Neural cell (in vitro differentiated cells): ENCODE measurements around the gene CPS1.

ENCODE experiments used
- EP300 ChIP-seq: fragments of 450-650 bp; conservative IDR thresholded peaks from 2 replicates; pipeline ENCODE4 v1.6.1; 2014; ENCODE audit warnings: antibody characterized with exemption, mild to moderate bottlenecking, moderate library complexity; ENCODE audit not compliant: poor library complexity, severe bottlenecking
- POLR2AphosphoS5 ChIP-seq: IDR thresholded peaks from 2 replicates; pipeline ENCODE4 v1.6.1; 2012
- RAD21 ChIP-seq: fragments of 450-650 bp; conservative IDR thresholded peaks from 2 replicates; pipeline ENCODE4 v1.6.1; 2014; ENCODE audit warnings: antibody characterized with exemption, mild to moderate bottlenecking, moderate library complexity
- SMC3 ChIP-seq: fragments of 450-650 bp; conservative IDR thresholded peaks from 2 replicates; pipeline ENCODE4 v1.6.1; 2014; ENCODE audit warnings: antibody characterized with exemption, mild to moderate bottlenecking, moderate library complexity; ENCODE audit not compliant: poor library complexity
- TF ChIP-seq, protein P1 (sequence below): fragments of 450-650 bp; IDR thresholded peaks from 2 replicates; pipeline ENCODE4 v1.5.1; 2014; ENCODE audit warnings: antibody characterized with exemption, mild to moderate bottlenecking, moderate library complexity; ENCODE audit not compliant: poor library complexity, severe bottlenecking

DNA sequence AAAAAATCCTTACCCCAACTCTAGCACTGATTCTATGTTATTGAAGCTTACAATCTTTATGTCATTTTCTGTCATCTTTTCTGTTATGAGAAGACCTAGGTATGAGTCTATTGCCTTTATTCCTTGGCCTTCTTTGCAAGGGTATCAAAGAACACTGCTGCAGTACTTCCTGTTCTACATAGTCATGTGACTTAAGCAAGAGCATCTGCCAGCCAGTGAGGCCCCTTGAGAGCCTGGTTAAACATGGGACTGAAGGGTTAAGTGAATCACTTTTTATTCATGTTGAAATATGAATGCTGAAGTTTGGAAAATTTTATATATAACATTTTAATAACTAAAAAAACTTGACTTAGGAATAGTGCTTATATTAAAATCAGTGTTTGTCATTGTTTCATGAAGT, 844 bp upstream of the CPS1 start:
- TF ChIP-seq, protein P1, sequence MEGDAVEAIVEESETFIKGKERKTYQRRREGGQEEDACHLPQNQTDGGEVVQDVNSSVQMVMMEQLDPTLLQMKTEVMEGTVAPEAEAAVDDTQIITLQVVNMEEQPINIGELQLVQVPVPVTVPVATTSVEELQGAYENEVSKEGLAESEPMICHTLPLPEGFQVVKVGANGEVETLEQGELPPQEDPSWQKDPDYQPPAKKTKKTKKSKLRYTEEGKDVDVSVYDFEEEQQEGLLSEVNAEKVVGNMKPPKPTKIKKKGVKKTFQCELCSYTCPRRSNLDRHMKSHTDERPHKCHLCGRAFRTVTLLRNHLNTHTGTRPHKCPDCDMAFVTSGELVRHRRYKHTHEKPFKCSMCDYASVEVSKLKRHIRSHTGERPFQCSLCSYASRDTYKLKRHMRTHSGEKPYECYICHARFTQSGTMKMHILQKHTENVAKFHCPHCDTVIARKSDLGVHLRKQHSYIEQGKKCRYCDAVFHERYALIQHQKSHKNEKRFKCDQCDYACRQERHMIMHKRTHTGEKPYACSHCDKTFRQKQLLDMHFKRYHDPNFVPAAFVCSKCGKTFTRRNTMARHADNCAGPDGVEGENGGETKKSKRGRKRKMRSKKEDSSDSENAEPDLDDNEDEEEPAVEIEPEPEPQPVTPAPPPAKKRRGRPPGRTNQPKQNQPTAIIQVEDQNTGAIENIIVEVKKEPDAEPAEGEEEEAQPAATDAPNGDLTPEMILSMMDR = no peak
- TF ChIP-seq EP300 (no peak), RAD21 (no peak), SMC3 (no peak), POLR2AphosphoS5 (no peak)
